IPS-11a (cell line): ENCODE data around the gene APBB2.

Experiments used
- H3K4me3 ChIP-seq: one replicate; pipeline ENCODE4 v1.5.1; 2013; ENCODE audit warnings: low read depth, low read length, control low read depth

Gene APBB2

DNA sequence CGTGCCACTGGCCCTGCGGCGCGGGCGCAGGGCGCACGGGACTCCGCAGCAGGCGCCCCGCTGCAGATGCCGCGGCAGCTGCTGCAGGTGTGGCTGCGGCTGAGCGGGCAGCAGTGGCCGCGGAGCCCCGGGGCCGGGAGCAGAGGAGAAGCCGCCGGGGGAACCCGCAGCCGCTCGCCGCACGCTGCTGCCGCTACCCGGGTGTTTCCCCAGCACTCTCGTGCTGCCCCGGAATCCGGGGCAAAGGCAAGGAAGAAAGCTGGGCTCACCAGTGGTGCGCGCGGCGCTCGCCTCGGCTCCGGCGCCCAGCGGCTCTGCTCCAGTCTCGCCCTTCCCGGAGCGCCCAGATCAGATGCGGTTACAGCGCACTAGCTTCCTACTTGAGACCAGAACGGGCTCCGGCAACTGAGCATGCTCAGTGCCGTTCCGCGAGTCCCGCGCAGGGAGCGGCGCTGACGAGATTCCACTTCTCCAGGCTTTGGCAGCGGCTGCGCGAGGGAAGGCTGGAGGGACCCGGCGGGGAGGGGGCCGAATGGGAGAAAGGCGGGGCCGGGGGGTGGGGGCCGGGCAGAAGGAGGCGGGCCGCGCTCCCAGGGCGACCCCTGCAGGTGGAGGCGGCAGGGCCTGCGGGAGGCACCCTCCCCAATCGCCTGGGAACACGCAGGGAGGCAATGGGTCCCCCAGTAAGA, at the start of gene APBB2:
TSS of gene APBB2 (minus strand) at position 407 of the 689 bp plus-strand sequence. CDS start 181,288 bp downstream, outside the sequence.
- peak within 1 kb of the TSS; percentile 83 for H3K4me3 ChIP-seq

- no peak overlapping the region for H3K4me3 ChIP-seq
Measured at GRCh38 chr4:41262198-41262597, 47.9 kb upstream of the APBB2 start.

DNA sequence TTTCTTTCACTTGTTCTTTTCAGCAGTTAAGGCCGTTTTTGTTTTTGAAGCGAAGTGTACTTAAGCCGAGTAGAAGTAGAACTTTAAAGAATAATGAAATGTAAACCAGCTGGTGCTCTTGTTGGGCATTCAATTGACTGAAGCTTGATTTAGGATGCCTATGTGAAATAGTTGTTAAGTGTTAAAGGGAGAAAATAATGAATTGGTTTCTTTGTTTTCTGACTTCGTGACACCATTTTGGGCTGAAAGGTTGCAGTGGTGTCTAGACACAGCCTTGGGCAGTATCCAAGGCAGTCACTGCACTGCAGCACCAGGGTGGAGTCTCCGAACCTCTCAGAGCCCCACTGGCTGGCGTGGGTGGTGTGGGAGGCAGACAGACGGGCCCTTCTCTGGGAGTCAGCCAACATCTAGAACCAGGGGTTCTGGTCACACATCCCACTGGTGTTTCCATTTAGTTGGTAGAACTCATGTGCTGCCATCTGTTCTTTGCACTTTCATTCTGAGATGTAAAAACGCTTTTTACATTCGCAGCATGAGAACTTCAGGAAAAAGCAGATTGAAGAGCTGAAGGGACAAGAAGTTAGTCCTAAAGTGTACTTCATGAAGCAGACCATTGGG, 45.9 kb upstream of the APBB2 start:
- no peak overlapping the region for H3K4me3 ChIP-seq

- no peak overlapping the region for H3K4me3 ChIP-seq
Measured at GRCh38 chr4:41258783-41259182, 44.4 kb upstream of the APBB2 start.

- peak overlapping the region; percentile 96 for H3K4me3 ChIP-seq
Measured at GRCh38 chr4:41257906-41258305, 43.6 kb upstream of the APBB2 start.

GRCh38 chr4:41257257-41257901, 43.0 kb upstream of the APBB2 start:
- H3K4me3 ChIP-seq: peak overlapping the region; percentile 96

GRCh38 chr4:41256740-41257256, 42.5 kb upstream of the APBB2 start, which contains the start of gene UCHL1:
TSS of gene UCHL1 (plus strand) at chr4:41256928. CDS start at chr4:41256977, 49 bp downstream.
- H3K4me3 ChIP-seq: peak within 1 kb of the TSS; percentile 96

DNA sequence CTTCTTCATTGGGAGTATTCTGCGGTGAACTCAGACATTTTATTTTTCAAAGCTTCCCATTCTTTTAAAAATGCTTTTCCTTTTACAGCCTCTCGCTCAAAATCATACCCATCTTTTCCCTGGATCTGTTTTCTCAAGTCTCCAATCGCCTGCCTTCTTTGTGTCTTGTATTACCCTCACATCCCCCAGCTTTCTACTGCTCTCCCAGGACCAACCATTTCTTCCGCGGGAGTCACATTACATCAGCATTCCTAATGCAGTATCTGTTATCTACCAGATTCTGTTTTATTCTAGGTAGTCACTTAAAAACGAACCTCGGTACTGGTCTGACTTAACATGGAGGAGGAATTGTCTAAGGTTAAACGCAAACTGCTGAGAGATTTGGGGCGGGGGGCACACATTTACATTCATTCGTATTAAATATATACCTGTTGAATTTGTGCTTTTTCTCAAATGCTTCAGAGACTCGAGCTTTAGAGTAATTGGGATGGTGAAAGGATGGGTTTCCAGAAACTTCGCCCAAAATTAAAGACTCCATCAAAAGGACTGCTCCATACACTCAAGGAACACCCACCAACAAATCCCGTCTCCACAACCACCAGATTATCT, 41.9 kb upstream of the APBB2 start:
- H3K4me3 ChIP-seq: peak overlapping the region; percentile 96

GRCh38 chr4:41245983-41246382, 31.6 kb upstream of the APBB2 start:
- H3K4me3 ChIP-seq: no peak overlapping the region

- no peak overlapping the region for H3K4me3 ChIP-seq
Measured at GRCh38 chr4:41241919-41242318, 27.6 kb upstream of the APBB2 start.

DNA sequence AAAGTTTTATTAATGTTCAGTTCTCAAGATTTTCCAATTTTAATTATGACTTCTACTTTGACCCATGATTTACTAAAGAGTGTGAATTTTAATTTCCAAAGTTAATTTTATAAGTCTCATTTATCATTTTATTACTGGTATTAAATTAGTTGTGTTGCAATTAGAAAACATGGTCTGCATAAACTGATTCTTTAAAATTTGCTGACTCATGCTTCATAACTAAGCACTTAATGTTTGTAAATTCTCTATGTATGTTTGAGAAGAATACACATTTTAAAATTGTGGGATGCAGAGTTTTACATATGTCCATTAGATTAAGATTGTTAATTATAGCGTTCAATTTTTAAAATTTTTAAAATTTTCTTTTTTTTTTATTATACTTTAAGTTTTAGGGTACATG, 22.2 kb upstream of the APBB2 start:
- no peak overlapping the region for H3K4me3 ChIP-seq

GRCh38 chr4:41236032-41236431, 21.7 kb upstream of the APBB2 start:
- H3K4me3 ChIP-seq: no peak overlapping the region

- H3K4me3 ChIP-seq: no peak overlapping the region
Measured at GRCh38 chr4:41232856-41233255, 18.5 kb upstream of the APBB2 start.

GRCh38 chr4:41232406-41232805, 18.1 kb upstream of the APBB2 start:
- no peak overlapping the region for H3K4me3 ChIP-seq

DNA sequence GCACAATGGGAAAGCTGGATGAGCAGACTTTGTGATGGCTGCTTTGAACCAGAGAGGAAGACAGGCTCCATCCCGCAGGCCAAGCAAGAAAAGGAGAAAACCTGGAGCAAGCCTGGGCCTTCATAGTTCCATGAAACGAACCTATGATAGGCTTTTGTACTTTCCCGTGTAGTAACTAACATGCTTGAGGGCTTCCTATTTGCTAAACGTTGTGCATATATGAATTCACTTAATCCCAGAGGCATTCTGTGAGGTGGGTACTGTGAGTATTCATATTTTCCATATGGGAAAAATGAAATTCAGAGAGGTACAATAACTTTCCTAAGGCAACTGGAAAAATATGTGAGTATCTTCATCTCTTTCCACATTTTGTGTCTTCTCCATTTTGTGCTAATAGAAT, 13.6 kb upstream of the APBB2 start:
- H3K4me3 ChIP-seq: no peak overlapping the region

DNA sequence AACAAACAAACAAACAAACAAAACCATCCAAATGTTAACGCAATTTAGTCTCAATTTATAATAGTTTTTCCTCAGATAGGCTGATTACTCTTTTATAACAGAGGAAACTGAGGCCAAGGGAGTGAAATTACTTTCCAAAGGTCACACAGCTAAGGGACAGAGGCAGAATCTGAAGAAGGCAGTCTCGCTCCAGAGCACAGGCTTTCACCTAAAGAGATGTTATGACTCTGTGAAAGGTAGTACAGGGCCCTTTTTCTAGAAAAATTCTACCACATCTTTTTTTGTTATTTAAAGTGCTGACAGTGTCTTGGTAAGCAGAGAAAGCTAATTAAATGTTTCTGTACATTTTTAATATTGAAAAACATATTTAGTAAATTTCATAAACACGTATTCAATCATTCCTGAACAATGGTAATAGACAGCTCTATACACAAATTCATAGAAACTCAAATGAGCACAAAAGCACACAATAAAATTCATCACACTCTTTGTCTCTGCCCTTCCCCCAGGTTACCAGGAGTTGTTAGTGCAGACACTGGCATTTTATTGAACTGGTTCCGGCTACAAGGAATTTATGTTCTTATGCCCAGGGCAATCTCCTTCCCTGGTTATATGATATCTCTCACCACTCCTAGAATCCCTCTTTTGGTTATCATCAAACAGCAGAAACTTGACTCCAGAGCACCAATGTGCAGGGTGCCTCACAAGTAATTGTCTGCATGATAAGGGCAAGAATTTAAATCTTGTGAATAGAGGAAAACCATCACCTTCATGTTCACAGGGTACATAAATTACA, 7.7 kb upstream of the APBB2 start:
- H3K4me3 ChIP-seq: no peak overlapping the region

GRCh38 chr4:41219421-41219950, 5.1 kb upstream of the APBB2 start:
- H3K4me3 ChIP-seq: no peak overlapping the region

DNA sequence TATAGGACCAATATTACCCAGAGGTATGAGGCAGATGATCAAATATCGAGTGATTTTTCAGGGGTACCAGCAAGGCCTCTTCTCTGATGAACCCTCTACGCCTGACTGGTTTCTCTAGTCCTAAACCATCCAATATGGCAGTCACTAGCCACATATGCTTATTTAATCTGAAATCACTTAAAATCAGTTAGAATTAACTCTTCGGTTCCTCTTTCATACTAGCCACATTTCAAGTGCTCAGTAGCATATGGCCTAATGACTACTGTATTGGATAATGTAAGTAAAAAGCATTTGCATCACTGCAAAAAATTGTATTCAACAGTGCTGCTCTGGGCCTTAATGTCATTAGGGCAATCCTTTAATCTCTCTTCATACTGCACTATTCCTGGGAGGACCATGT, 4.4 kb upstream of the APBB2 start:
- no peak overlapping the region for H3K4me3 ChIP-seq

DNA sequence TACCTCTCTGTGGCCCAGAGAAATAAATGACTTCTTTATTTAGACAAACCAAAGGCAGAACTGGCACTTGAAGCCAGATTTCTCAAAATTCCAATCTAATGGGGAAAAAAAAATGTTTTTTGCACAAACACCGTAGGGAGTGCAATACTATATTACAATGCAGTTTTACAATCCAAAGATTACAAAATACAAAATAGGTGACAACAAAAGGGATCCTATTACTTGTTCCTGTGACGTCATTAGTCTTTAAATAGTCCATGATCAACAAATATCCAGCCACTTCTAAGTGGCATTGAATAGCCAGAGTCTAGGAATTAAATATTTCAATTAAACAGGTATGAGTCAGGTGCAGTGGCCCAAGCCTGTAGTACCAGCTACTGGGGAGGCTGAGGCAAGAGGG, 3.0 kb upstream of the APBB2 start:
- no peak overlapping the region for H3K4me3 ChIP-seq

DNA sequence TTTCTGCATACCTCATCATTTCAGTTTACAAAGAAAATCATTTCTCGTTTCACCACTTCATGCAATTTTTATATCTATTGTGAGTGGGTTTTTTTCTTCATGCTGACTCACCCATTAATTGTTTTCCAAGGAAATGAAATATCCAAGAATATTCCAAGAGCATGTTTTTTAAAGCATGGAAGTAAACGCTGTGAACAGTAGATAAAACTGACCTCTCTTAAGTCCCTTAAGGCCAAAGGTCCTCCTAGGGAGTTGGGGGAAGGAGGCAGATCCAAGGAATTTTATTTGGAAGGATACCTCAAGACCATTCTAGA, 2.6 kb upstream of the APBB2 start:
- peak overlapping the region; percentile 73 for H3K4me3 ChIP-seq
